ENCODE results near the gene DMRTC1. TPM values are rescaled to one million over a fixed set of nuclear protein-coding genes. Genes with fewer than 3 reads are reported as not detected.
"Not testable (repeated sequence)": the region's sequence is repeated elsewhere in the genome, so short reads cannot be mapped to it uniquely, and the experiment has no call there.

The DMRTC1 gene, protein sequence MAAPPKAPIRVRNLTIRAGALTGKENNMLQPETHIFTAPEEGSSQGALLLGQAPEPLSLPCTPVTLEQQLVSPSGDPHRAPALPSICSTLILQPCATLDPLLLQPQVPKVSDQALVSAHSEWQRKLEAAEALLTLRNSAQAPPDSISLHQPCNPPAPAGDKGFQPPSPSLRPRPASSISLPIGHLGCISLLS
- 0.55 TPM for polyA plus RNA-seq (2013, experiment 1 of 2)
- 0.30 TPM for polyA plus RNA-seq (2013, experiment 2 of 2)

DNA sequence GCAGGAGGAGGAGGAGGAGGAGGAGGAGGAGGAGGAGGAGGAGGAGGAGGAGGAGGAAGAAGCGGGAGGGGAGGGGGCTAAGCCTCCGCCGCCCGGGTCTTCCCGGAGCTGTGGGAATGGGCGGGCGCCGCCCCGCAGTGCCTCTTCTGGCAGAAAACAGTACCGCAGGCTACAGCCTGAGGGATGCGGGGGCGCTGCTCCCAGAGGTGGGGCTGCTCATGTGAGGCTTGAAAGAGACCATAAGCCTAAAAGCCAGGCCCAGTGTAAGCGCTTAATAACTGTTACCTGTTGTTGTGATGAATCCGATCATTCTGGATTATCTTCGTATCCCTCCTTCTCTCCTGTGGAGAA is at the start of gene DMRTC1:
TSS of gene DMRTC1 (minus strand) at position 19 of the 351 bp plus-strand sequence. CDS start 68,143 bp downstream, outside the sequence.
- WGBS, 2 experiments (ENCODE audit: insufficient coverage in 2 of 2), result no CpG with 5 or more reads among the region's 15 CpGs
- H3K27ac ChIP-seq (ENCODE audit: low read depth, low read length, severe bottlenecking); H3K36me3 ChIP-seq (ENCODE audit: control insufficient read depth, insufficient read depth, low read length); H3K4me1 ChIP-seq (ENCODE audit: control insufficient read depth, insufficient read depth, low read length, poor library complexity, severe bottlenecking); H3K4me3 ChIP-seq (ENCODE audit: extremely low read depth, insufficient read depth, low read length, poor library complexity, severe bottlenecking); H3K9me3 ChIP-seq (ENCODE audit: control insufficient read depth, low read length): not testable (repeated sequence)

DNA sequence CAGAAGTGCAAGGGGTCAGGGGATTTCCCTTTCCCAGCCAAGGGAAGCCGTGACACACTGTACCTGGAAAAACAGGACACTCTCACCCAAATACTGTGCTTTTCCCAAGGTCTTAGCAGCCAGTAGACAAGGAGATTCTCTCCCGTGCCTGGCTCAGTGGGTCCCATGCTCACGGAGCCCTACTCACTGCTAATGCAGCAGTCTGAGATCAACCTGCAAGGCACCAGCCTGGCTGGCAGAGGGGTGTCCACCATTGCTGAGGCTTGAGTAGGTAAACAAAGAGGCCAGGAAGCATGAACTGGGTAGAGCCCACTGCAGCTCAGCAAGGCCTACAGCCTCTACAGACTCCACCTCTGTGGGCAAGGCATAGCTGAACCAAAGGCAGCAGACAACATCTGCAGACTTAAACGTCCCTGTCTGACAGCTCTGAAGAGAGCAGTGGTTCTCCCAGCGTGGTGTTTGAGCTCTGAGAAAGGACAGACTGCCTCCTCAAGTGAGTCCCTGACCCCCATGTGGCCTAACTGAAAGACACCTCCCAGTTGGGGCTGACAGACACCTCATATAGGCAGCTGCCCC is 37.3 kb upstream of the DMRTC1 start:
- 67% methylated on average over 2 of the region's 5 CpGs; no CpG with 5 or more reads in 1 of the 2 experiments for WGBS, 2 experiments (ENCODE audit: insufficient coverage in 2 of 2)

DNA sequence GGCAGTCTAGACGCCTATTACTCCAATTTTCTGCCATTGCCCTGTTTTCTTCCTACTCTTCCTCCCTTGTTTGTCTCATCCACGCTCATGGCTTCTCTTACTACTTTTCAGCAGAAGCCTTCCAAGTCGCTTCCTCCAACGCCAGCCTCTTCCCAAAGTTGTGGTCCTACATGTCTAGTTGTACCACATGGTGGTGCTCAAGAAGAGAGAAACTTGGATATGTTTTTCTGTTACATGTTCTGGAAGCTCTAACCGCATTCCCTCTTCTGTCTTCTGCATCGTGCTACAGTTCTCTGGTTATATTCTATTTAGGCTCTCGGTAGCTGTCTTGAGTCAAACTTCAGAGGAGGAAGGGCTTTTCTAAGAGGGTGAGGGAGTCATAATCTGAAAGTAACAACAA is 31.2 kb upstream of the DMRTC1 start:
- not testable (repeated sequence) for H3K9me3 ChIP-seq (ENCODE audit: control insufficient read depth, low read length); H3K36me3 ChIP-seq (ENCODE audit: control insufficient read depth, insufficient read depth, low read length); H3K4me1 ChIP-seq (ENCODE audit: control insufficient read depth, insufficient read depth, low read length, poor library complexity, severe bottlenecking); H3K4me3 ChIP-seq (ENCODE audit: extremely low read depth, insufficient read depth, low read length, poor library complexity, severe bottlenecking); H3K27ac ChIP-seq (ENCODE audit: low read depth, low read length, severe bottlenecking)
- WGBS, 2 experiments (ENCODE audit: insufficient coverage in 2 of 2), result no CpG with 5 or more reads among the region's 7 CpGs

More for the DNA sequence above, 37.3 kb upstream of the DMRTC1 start:
- not testable (repeated sequence) for H3K9me3 ChIP-seq (ENCODE audit: control insufficient read depth, low read length); H3K27ac ChIP-seq (ENCODE audit: low read depth, low read length, severe bottlenecking); H3K4me1 ChIP-seq (ENCODE audit: control insufficient read depth, insufficient read depth, low read length, poor library complexity, severe bottlenecking); H3K4me3 ChIP-seq (ENCODE audit: extremely low read depth, insufficient read depth, low read length, poor library complexity, severe bottlenecking); H3K36me3 ChIP-seq (ENCODE audit: control insufficient read depth, insufficient read depth, low read length)

DNA sequence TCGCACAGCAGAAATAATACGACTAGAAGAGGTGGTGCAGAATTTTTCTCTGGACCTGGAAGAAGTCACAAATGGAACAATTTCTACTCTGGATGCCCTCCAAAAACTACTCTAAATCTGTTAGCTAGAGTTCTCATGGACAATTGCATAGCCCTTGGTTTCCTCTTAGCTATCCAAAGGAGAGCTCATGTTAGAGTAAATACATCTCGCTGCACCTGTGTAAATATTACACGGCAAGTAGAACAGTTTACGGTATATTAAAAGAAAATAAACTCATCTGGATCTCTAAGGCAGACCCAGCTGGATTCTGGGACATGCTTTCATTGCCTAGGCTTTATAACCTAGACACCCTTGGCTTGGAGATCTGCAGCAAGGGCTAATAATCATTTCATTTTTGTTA is 28.2 kb upstream of the DMRTC1 start:
- not testable (repeated sequence) for H3K27ac ChIP-seq (ENCODE audit: low read depth, low read length, severe bottlenecking); H3K4me3 ChIP-seq (ENCODE audit: extremely low read depth, insufficient read depth, low read length, poor library complexity, severe bottlenecking); H3K9me3 ChIP-seq (ENCODE audit: control insufficient read depth, low read length); H3K36me3 ChIP-seq (ENCODE audit: control insufficient read depth, insufficient read depth, low read length); H3K4me1 ChIP-seq (ENCODE audit: control insufficient read depth, insufficient read depth, low read length, poor library complexity, severe bottlenecking)
- WGBS, 2 experiments (ENCODE audit: insufficient coverage in 2 of 2), result no CpG with 5 or more reads among the region's 5 CpGs

DNA sequence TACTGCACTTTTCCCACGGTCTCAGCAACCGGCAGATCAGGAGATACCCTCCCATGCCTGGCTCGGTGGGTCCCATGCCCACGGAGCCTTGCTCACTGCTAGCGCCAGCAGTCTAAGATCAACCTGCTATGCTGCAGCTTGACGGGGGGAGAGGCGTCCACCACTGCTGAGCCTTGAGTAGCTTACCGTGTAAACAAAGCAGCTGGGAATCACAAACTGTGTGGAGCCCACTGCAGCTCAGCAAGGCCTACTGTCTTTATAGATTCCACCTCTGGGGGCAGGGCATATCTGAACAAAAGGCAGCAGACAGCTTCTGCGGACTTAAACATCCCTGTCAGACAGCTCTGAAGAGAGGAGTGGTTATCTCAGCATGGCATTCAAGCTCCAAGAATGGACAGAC is 16.3 kb upstream of the DMRTC1 start:
- no CpG with 5 or more reads among the region's 9 CpGs for whole genome bisulfite sequencing, 2 experiments (ENCODE audit: insufficient coverage in 2 of 2)
- not testable (repeated sequence) for H3K9me3 ChIP-seq (ENCODE audit: control insufficient read depth, low read length); H3K36me3 ChIP-seq (ENCODE audit: control insufficient read depth, insufficient read depth, low read length); H3K27ac ChIP-seq (ENCODE audit: low read depth, low read length, severe bottlenecking); H3K4me1 ChIP-seq (ENCODE audit: control insufficient read depth, insufficient read depth, low read length, poor library complexity, severe bottlenecking); H3K4me3 ChIP-seq (ENCODE audit: extremely low read depth, insufficient read depth, low read length, poor library complexity, severe bottlenecking)

DNA sequence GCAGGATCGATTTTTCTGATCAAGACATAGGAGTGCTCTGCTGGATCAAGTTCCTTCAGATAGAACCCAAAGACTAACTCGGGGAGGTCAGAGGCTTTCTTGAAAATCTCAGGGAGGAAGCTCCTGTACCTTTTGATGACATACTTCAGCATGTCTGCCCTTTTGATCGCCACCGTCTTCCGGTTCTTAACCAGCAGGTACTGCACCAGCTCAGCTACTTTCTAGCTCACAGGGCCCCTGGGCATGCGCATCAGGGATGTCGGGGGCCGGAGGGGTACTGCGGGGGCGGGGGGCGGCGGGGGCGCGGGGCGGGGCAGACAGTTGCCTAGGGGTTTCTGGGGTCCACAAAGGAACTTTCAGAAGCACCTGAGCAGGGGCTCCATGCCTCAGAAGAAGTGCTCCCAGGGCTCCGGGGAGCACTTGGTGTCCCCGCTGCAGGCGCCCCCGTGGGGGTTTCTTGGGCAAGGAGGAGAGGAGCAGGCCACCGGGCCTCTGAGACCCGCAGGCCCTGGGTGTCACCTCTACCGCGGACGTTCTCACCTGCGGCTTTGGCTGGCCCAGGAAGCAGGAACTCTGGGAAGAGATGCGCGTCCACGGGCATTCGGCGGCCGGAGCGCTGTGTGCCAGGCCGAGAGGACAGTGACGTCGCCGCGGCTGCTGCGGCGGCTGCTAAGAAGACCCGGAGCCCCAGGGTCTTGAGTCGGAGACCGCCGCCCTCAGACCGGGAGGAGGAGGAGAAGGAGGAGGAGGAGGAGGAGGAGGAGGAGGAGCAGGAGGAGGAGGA is 410 bp downstream of the DMRTC1 start:
- no CpG with 5 or more reads among the region's 44 CpGs for WGBS, 2 experiments (ENCODE audit: insufficient coverage in 2 of 2)
- not testable (repeated sequence) for H3K27ac ChIP-seq (ENCODE audit: low read depth, low read length, severe bottlenecking); H3K36me3 ChIP-seq (ENCODE audit: control insufficient read depth, insufficient read depth, low read length); H3K4me1 ChIP-seq (ENCODE audit: control insufficient read depth, insufficient read depth, low read length, poor library complexity, severe bottlenecking); H3K4me3 ChIP-seq (ENCODE audit: extremely low read depth, insufficient read depth, low read length, poor library complexity, severe bottlenecking); H3K9me3 ChIP-seq (ENCODE audit: control insufficient read depth, low read length)

DNA sequence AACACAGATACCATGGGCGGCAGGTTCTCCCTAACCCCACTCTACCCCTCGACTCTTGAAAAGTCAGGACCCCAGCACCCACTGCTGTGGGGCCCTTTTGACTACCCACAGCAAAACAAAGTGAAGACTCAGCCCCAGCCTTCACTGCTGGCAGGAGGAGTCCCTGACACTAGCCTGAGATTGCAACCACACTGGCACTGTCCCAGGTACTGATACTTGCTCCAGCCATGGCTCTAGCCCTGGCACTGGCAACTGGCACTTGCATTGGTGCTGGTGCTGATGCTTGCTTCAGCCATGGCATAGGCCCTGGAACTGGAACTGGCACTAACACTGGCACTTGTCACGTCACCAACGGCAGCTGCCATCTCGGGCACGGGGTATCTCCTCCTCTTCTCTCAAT is 1.4 kb downstream of the DMRTC1 start:
- H3K36me3 ChIP-seq (ENCODE audit: control insufficient read depth, insufficient read depth, low read length); H3K4me1 ChIP-seq (ENCODE audit: control insufficient read depth, insufficient read depth, low read length, poor library complexity, severe bottlenecking); H3K9me3 ChIP-seq (ENCODE audit: control insufficient read depth, low read length); H3K27ac ChIP-seq (ENCODE audit: low read depth, low read length, severe bottlenecking); H3K4me3 ChIP-seq (ENCODE audit: extremely low read depth, insufficient read depth, low read length, poor library complexity, severe bottlenecking): not testable (repeated sequence)
- WGBS, 2 experiments (ENCODE audit: insufficient coverage in 2 of 2), result no CpG with 5 or more reads among the region's 6 CpGs

DNA sequence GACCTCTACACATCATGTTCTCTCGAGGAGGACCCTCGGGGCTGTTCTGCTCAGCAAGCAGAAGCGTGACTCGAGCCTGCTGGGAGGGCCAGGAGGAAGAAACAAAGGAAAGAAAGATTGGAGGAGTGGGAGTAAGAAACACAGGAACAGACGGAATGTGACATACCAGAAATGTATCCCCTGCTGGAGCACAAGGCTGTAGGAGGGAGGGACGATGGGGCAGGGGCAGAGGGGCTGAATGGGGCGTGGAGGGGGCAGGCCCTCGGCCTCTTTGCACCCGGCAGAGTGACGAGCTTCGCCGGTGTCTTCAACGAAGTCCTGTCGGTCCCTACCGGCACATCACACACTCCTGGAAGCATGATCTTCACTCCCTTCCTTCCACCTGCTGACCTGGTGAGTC is 5.7 kb downstream of the DMRTC1 start, which contains the start of gene FAM236A:
TSS of gene FAM236A (plus strand) at position 301 of the 400 bp plus-strand sequence. CDS start at position 358, 57 bp downstream.
- not testable (repeated sequence) for H3K4me3 ChIP-seq (ENCODE audit: extremely low read depth, insufficient read depth, low read length, poor library complexity, severe bottlenecking); H3K9me3 ChIP-seq (ENCODE audit: control insufficient read depth, low read length)
- no CpG with 5 or more reads among the region's 15 CpGs for WGBS, 2 experiments (ENCODE audit: insufficient coverage in 2 of 2)

DNA sequence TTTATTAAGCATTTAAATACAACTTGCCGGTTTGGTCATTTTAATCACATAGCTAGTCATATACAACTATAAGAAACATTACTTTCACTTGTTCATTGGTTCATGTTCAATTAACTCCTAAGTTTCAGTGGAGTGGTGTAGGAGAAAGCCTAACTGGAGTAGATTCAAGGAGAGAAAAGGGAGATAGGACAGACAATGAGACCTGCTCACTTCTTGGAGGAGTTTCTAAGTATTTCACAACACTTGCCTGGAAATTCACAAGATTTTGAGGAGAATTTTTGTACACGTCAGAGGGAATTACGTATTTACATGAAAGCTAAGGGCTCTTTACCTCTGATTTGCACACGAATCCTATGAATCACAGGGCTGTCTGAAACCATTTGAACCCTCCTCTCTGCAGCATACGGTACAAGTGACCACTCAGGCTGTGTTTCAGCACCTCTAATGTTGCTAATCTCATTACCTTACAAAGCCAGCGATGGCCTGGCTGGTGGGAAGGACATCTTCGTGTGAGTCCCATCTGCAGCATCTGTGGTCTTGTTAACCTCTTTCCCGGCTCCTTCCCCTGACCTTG is 6.7 kb downstream of the DMRTC1 start:
- H3K27ac ChIP-seq (ENCODE audit: low read depth, low read length, severe bottlenecking); H3K9me3 ChIP-seq (ENCODE audit: control insufficient read depth, low read length); H3K36me3 ChIP-seq (ENCODE audit: control insufficient read depth, insufficient read depth, low read length); H3K4me3 ChIP-seq (ENCODE audit: extremely low read depth, insufficient read depth, low read length, poor library complexity, severe bottlenecking); H3K4me1 ChIP-seq (ENCODE audit: control insufficient read depth, insufficient read depth, low read length, poor library complexity, severe bottlenecking): not testable (repeated sequence)
- no CpG with 5 or more reads among the region's 8 CpGs for WGBS, 2 experiments (ENCODE audit: insufficient coverage in 2 of 2)

More for the DNA sequence above, 5.7 kb downstream of the DMRTC1 start, which contains the start of gene FAM236A:
- H3K36me3 ChIP-seq (ENCODE audit: control insufficient read depth, insufficient read depth, low read length); H3K27ac ChIP-seq (ENCODE audit: low read depth, low read length, severe bottlenecking); H3K4me1 ChIP-seq (ENCODE audit: control insufficient read depth, insufficient read depth, low read length, poor library complexity, severe bottlenecking): not testable (repeated sequence)

DNA sequence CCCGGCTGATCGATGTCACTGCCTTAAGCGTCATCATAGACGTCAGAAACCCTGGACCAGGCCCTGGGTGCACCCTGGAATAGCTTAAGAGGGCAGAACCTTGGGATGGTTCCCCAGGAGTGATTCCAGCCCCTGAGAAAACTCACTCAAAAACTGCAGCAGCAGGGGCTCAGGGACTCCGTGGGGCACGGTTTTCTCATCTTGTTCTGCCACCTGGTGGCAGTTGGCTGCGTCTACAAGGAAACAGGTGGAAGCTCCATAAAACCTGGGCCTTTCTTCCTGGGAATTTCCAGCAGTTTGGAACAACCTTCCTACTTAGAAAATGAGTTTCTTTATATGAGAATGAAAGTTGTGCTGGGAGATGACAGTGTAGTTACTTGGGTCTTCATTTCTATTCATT is 7.2 kb downstream of the DMRTC1 start:
- not testable (repeated sequence) for H3K27ac ChIP-seq (ENCODE audit: low read depth, low read length, severe bottlenecking); H3K4me3 ChIP-seq (ENCODE audit: extremely low read depth, insufficient read depth, low read length, poor library complexity, severe bottlenecking); H3K9me3 ChIP-seq (ENCODE audit: control insufficient read depth, low read length); H3K4me1 ChIP-seq (ENCODE audit: control insufficient read depth, insufficient read depth, low read length, poor library complexity, severe bottlenecking); H3K36me3 ChIP-seq (ENCODE audit: control insufficient read depth, insufficient read depth, low read length)
- WGBS, 2 experiments (ENCODE audit: insufficient coverage in 2 of 2), result no CpG with 5 or more reads among the region's 7 CpGs

DNA sequence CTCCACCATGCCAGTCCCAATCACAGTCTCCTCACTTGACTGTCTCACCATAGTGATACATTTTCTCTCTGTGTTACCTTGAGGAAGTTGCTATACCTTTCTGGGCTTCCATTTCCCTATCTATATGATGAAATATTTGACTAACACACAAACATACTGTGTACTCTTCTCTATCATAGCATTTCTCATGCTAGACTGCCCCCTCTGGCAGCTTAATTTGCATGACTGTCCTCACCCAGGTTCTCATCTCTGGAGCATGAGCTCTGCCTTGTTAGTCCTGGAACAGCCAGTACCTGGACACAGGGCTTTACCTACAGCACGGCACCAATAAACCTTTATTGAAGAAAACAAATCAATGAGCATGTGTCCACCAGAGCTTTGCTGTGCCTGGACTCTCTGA is 11.4 kb downstream of the DMRTC1 start:
- not testable (repeated sequence) for H3K4me1 ChIP-seq (ENCODE audit: control insufficient read depth, insufficient read depth, low read length, poor library complexity, severe bottlenecking); H3K27ac ChIP-seq (ENCODE audit: low read depth, low read length, severe bottlenecking); H3K4me3 ChIP-seq (ENCODE audit: extremely low read depth, insufficient read depth, low read length, poor library complexity, severe bottlenecking); H3K9me3 ChIP-seq (ENCODE audit: control insufficient read depth, low read length); H3K36me3 ChIP-seq (ENCODE audit: control insufficient read depth, insufficient read depth, low read length)
- WGBS, 2 experiments (ENCODE audit: insufficient coverage in 2 of 2), result no CpG with 5 or more reads among the region's 1 CpG

Data from mesodermal cell (in vitro differentiated cells).